Heart left ventricle (tissue), 13 donors: ENCODE data around the gene CPA1.

Source experiments
- POLR2A ChIP-seq, 2 donors: fragments of 450-650 bp; IDR thresholded peaks; one replicate each; pipeline ENCODE4 v1.6.1; 2017; ENCODE audit warnings: antibody characterized with exemption in 2 of 2, mild to moderate bottlenecking in 2 of 2, moderate library complexity in 2 of 2
- TF ChIP-seq, protein P1 (sequence below), 12 donors: fragments of 200-600 bp; sonication (generic) in 4 of 12; IDR thresholded peaks; one replicate each; pipeline versions ENCODE4 v1.5.0 to v1.8.0; 2018 to 2022; ENCODE audit warnings: antibody characterized with exemption in 12 of 12, mild to moderate bottlenecking in 5 of 12
- donor health status: ischemic (EF 13 %, LVEDD 7.1; RV severe dilation, severe dysfunction).
- donor health status: DM: no; HTN: yes; CAD: no.
- donor health status: DM: no; HTN: no; CAD: no.
- donor health status: ischemic (EF 25% LVEDD 6.9; RV normal size, moderate dysfunction).
- donor health status: ischemic (EF 25% LVEDD 5.7; RV mildly dilated, moderate dysfunction).
- donor health status: ischemic (EF 35%, LVEDD 5.7; RV mildly dilated, moderate dysfunction).
- donor health status: nonischemic (EF 11% LVEDD 7.7; RV severe dilation, severe dysfunction).
- donor health status: DM: yes; HTN: yes; CAD: no.
- donor health status: PGD.
- donor health status: ischemic (EF 29% LVEDD 5.4; RV normal size, mild dysfunction).
- donor health status: nonischemic (EF 23%, LVEDD 6.1; RV moderate dilation, normal function).

DNA sequence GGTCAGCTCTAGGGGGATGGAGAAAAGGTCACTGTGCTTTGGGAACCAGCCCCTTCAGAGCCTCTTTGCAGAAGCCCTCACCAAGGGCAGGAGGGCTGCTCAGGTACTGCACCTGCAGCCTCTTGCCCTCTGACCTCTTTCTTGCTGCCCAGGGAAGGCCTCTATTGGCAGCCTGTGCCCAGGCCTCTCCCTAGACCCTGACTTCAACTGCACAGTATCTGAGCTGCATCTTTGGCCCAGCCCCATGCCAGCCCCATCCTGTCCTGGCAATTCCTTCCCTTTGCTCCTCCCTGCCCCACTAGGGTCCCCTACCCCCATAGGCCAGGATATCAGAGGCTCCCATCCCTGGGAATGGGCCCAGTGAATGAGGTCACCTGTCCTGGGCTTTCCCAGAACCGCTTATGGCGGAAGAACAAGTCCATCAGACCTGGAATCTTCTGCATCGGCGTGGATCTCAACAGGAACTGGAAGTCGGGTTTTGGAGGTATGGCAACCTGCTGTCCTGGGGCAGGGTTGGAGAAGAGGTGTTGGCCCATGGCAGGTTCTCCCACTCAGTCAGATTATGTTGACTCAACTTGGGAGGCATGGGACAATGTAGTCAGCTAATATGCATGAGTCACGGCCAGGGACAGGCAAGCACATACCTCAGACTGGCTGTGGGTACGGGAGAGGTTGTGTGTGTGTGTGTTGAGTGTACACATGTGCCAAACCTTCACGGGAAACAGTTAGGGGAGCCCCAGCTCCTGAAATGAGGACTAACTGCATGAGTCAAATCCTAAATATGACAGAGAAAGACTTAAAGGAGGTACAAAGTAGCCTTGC lies 17.1 kb upstream of the CPA1 start:
- TF ChIP-seq, protein P1, sequence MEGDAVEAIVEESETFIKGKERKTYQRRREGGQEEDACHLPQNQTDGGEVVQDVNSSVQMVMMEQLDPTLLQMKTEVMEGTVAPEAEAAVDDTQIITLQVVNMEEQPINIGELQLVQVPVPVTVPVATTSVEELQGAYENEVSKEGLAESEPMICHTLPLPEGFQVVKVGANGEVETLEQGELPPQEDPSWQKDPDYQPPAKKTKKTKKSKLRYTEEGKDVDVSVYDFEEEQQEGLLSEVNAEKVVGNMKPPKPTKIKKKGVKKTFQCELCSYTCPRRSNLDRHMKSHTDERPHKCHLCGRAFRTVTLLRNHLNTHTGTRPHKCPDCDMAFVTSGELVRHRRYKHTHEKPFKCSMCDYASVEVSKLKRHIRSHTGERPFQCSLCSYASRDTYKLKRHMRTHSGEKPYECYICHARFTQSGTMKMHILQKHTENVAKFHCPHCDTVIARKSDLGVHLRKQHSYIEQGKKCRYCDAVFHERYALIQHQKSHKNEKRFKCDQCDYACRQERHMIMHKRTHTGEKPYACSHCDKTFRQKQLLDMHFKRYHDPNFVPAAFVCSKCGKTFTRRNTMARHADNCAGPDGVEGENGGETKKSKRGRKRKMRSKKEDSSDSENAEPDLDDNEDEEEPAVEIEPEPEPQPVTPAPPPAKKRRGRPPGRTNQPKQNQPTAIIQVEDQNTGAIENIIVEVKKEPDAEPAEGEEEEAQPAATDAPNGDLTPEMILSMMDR (IDR thresholded peaks at IDR 0.05): no peak
- no peak for TF ChIP-seq POLR2A (IDR thresholded peaks at IDR 0.05)
